Germinal center (tissue), 1 donor: Measurements from ENCODE around the gene CEP170B.
"Not testable (repeated sequence)": the region's sequence is repeated elsewhere in the genome, so short reads cannot be mapped to it uniquely, and the experiment has no call there.

ENCODE experiments used
- DNase-seq: peaks from one replicate; pipeline ENCODE4 v3.0.0; 2012; ENCODE audit warnings: mixed read lengths, low spot score

CEP170B gene

DNA sequence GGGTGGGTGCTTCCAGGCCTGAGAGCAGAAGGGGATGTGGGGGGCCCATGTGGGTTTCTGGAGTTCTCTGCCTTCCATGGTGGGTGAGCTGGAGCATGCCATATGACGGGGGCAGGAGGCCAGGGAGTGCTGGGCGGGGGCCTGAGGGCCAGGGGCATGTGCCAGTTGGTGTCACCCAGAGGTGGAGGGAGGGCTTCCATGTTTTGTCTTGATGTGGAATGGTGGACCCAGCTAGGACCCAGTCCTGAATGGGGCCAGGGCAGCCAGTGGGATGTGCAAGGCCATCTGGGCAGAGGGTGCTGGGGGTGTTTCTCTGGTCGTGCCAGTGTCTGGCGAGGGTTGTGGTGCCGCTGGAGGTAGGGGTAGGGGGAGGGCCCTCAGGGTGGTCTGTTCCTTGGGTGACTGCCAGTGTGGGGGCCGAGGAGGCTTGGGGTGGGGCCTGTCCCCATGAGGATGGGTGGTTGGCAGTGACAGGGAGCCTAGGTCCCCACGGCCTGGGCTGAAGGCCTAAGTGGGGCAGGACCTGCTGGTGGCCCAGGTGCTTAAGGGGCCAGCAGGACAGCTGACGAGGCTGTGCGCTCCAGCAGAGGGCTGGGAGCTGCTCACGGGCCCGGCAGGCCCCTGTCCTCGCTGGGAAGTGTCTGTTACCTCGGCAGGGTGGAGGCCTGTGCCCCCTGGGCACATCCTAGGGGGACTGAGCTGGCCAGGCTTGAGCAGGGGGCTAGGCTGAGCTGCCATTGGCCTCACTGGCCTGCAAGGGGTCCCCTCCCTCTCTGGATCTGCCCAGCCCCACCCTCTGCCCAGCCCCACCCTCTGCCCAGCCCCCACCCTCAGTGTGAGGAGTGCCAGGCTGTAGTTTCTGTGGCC lies 26.8 kb downstream of the CEP170B start:
- DNase-seq, result no peak

DNA sequence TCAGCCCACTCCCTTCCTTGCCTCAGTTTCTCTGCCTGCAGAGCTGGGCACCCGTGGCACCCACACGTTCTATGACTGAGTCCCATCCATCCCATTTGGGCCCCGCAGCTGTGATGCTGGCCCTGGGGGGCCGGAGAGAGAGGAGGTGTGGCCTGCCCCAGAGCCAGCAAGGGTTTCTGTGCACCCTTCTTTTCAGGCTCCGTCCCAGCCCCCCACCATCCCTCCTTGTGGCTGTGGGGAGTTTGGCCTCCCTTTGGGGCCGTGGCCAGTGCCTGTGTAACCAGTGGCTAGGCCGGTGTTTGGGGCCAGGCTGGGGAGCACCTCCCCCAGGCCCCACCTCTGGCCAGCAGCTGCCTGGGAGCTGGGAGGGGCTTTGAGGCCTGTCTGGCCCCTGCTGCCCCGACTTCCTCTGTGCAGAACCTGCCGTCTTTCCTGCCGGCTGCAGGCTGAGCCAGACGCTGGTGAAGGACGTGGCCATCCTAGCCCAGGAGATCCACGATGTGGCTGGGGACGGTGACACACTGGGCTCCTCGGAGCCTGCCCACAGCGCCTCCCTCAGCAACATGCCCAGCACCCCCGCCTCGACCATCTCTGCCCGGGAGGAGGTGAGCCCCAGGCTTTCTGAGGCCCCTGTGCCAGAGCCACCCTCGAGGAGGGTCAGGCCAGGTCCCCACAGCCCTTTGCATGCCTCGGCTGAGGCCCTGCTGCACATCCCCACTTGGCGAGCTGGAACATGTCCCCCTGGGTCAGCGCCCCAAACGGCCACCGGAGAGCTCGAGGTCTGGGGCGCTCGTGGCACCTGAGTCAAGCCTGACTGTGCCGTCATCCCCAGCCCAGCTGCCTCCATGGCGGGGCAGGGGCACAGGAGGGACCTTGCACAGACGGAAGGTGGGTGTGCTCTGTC lies 27.7 kb downstream of the CEP170B start:
- no peak for DNase-seq

DNA sequence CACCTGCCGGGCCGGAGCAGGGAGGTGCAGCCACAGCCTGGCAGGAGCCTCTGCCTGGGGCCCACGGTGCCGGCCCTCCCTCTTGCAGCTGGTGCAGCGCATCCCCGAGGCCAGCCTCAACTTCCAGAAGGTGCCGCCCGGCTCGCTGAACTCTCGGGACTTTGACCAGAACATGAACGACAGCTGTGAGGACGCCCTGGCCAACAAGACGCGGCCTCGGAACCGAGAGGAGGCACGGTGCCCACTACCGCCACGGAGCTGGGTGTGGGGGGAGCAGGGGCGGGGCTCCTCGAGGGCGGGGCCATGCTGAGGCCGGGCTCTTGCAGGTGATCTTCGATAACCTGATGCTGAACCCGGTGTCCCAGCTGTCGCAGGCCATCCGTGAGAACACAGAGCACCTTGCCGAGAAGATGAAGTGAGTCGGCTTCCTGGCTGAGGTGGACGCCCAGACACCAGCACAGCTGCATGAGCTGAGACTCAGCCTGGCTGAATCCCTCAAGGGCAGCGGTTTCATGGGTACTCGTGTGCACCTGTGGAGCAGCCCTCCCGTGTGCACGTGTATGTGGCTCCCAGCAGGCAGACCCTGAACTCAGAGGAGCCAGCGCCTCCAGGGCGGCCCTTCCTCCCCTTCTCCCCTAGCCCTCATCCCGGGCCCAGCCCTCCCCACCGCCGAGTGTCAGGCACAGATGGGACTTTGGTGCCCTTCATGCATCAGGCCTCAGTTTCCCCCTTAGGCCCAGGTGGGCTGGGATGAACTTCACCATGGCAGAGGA lies 28.6 kb downstream of the CEP170B start:
- DNase-seq, result no peak

DNA sequence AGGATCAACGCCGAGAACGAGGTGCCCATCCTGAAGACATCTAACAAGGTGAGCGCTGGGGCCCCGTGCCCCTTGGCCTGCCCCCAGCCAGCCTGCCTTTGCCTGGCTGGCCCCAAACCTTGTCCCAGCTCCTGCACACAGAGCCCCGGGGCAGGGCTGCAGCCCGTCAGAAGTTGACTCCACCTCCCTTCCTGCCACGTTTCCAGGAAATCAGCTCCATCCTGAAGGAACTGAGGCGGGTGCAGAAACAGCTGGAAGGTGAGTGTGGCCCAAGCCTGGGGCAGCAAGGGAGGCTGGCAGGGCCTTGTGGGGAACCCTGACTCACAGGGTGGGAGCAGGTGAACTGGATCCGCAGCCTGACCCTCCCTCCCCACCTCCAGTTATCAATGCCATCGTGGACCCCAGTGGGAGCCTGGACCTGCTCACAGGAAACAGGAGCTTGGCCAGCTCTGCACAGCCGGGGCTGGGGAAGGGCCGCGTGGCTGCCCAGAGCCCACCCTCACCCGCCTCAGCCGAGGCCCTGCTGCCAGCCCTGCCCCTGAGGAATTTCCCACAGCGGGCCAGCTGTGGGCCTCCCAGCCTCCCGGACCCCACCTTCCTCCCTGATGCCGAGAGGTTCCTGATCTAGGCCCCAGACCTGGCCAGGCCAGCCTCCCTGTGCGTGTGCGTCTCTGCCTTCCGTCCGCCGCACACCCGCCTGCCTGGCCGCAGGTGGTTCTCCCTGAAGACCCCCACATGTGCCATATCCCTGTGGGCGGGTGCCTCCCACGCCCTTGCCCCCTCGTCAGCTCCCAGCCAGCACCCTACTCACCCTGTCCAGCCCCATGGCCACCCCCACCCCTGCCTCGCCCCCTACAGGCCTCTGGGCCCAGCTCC lies 29.5 kb downstream of the CEP170B start:
- DNase-seq, result no peak

DNA sequence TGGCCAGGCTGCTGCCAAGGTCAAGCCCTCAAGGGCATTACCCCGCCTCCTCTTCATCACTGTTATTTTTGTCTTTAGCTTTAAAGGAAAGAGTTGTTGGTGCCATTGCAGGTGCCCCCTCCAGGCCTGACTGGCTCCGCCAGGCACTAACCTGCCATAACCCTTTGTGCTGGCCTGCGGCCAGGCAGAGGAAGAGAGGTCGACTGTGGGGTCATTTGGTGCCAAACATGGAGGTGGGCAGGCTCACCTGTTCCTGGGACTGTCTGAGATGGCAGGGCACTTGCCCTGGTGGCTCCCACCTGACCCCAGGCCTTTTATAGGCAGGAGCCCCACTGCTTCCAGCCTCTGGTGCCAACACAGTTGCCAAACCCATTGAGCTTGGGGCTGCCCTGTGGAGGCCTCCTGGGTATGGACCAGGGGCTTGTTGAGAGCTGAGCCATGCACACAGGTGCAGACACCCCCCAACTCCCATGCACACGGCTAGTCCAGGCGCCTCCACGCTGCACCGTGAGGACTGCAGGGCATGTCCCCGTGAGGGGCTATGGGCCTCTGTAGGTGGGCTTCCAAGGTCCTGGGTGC lies 30.2 kb downstream of the CEP170B start:
- DNase-seq, result no peak

DNA sequence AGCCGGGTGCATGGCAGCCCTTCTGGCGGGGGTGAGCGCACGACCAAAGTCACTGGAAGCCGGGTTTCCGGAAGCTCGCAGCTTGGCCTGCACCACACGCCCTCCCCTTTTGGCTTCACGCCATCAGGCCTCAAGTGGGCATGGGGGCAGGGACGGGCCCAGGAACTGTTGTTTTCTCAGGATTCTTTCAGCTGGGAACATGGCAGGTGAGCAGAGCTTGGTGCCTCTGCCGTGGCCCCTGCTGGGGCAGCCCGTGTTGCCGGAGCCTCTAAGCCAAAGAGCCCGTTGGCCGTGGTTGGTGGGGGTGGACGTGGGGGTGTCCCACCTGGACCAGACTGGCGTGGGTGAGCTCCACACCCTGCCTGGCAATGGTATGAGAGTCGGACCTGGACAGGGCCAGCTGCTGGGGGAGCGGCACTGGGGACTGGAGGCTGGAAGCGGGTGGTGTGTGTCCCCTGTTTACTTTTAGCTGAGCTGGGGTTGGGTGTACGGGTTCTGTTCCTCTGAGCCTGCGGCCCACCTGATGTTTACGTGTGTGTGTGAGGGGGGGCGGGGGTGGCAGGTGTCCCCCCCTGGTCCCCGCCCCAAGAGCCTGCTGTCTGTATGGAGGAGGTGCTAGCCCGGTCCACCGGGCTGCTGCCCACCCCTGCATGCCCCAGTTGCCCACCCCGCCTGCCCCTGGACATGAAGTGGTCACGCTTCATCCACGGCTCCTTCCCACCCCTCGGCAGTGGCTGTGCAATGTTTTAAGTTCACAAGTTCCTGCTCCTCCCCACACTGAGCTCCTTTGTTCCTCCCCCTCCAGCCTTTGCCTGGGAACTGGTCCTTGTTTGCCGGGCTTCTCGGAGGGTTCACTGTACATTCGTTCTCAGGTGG lies 31.0 kb downstream of the CEP170B start:
- no peak for DNase-seq

DNA sequence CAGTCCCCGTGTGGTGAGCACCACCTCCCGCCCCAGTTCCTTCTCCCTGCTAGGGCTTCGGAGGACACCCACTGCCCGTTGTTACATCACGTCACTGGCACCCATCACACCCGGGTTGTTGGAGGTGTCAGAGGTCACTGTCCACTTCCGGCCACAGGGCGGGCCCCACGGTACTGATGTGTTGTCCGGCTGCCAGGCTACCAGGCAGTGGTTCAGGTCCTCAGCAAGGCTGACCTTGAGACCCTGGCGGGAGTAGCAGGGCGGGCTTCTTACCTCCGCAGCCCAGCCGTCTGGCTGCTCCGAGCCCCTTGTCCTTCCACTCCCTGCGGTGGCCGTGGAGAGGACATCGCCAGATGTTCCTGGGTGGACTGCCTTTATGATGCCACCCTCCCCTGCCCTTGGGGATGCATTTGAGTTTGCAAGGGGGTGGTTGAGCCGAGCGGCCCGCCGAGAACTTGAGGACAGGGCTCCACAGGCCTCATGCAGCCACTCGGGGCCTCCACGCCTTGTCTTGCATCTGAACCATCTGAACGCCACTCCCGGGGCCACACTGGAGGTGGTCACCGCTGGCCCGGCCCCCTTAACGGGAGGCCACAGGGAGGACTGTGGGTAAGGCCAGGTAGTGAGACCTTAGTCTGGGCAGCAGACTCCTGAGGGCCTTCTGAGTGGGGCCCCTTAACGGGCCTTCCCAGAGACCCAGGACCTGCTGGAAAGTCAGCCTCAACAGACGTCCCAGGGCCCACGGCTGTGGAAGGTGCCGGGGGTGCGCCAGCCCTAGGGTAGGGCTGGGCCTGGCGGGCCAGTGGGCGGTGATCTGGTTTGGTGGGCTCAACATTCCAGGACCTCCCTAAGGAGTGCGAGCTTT lies 32.5 kb downstream of the CEP170B start:
- no peak for DNase-seq

DNA sequence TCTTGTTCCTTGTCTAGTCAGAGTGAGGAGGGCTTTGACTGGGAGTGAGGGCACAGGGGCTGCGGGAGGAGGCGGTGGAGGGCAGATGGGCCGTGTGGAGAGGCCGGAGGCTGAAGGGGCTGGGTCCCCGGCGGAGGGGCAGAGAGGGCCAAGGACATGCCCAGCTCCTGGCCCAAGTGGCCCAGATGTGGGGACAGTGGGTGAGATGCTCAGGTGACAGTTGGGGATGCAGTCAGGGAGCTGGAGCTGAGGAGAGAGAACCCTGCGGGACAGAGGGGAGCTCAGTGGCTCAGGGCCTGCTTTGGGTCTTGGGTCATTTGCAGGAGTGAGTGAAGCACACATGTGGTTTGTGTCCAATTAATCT lies 33.1 kb downstream of the CEP170B start:
- DNase-seq, result no peak

DNA sequence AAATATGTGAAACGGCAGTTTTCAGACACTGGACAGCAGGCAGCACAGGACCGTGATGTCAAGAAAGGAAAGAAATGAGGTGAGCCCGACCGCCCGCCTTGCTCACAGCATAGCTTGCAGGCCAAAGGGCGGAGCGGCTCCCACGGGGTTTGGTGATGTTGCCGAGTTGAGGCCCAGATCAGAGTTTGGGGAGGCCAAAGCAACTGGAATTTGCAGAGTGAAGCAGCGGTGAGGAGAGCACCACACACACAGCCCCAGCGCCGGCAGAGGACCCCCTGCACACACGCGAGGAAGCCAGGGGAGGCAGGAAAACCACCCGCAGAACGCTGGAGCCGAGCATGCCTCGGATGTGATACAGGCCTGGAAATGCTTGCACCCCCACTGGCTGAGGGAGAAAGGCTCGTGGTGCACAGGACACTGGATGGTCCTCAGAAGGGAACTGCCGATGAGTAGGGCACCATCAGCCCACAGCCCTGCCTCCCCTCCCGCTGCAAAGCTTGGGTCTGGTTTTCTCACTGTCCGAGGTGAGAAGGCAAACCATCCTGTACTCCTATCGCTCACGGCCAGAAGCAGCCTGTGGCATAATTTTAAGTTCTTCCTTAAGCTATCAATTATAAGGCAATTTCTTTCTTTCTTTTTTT lies 33.9 kb downstream of the CEP170B start:
- DNase-seq, result no peak

DNA sequence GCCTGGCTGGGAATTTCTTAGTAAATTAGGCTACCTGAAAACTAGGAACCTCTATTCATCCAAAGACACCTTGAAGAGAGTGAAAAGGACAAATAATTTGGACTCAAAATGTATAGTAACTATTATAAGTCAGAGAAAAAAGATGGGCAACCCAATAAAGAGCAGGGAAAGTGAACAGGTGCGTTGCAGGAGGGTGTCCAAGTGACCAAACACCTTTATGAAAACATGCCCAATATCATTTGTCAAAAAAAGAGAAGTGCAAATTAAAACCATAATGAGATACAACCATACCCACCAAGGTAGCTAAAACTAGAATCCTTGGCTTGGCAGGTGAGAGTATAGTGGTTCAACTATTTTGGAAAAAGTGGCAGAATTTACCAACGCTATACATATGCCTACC lies 34.7 kb downstream of the CEP170B start:
- no peak for DNase-seq

DNA sequence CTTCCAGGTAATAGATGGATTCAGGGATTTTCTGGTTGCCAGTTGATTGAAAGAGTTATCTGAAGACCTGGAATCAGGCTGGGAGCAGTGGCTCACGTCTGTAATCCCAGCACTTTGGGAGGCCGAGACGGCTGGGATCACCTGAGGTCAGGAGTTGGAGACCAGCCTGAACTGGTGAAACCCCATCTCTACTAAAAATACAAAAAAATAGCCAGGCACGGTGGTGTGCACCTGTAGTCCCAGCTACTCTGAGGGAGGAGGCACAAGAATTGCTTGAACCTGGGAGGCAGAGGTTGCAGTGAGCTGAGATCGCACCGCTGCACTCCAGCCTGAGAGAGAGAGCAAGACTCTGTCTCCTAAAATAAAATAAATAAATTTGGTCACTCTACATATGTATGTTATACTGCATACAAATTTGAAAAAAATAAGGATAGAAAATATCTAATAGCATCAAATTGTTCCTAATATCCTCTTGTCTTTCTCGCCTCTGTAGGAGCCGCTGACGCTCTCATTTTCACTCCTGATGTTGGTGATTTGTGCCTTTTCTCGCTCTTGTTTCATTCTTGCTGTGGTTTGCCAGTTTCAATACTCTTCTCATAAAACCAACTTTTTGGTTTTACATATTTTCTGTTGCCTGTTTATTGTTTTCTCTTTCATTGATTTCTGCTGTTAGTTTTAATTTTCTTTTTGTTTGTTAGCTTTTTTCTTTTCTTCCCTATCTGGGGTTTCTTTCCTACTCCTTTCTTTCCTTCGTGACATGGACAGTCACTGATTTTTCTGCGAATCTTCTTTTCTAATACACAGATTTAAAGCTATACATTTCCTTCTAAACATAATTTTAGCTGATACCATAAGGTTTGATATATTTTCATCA lies 35.8 kb downstream of the CEP170B start:
- DNase-seq, result no peak

DNA sequence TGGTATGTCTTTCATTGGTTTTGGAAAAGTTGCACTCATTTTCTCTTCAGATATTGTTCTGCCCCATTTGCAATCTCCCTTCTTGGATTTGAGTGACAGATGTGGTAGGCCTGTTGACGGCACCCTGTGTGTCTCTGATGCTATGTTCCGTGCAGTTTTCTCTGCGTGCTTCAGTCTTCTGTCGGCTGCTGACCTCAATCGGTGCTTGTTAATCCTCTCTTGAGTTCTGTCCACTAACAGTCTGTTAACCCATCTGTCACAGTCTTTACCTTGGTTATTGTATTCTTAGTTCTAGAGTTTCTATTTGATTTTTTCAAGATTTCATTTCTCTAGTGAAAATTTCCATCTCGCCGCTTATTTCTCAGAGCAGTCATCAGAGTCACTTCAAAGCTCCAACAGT lies 38.9 kb downstream of the CEP170B start:
- no peak for DNase-seq

DNA sequence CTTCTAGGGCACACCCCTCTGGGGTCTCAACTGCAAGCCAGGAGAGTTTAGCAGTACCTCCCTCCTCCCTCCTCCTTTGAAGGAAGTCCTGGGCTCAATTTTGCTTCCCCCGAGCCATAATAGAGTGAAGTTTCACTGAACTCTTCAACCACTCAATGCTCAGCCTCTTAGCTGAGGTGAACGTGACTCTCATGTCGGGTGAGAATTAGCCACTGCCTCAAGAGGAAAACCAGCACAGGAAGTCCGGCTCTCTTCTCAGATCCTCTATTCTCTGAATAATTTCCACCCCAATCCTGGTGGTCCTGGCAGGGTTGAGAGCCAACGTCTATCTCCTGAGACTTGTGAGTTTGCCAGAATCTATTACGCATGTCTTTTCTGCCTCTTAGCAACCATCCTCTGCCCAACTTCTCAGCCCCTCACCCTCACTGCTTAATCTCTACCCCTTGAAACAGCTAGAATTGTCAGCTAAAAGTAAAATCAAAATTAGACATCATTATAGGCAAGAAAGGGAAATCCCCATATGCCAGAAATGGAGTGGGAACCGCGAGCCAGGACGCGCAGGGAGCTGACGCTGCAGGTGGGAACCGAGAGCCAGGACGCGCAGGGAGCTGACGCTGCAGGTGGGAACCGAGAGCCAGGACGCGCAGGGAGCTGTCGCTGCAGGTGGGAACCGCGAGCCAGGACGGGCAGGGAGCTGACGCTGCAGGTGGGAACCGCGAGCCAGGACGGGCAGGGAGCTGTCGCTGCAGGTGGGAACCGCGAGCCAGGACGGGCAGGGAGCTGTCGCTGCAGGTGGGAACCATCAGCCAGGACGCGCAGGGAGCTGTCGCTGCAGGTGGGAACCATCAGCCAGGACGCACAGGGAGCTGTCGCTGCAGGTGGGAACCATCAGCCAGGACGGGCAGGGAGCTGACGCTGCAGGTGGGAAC lies 39.8 kb downstream of the CEP170B start:
- DNase-seq, result not testable (repeated sequence)

DNA sequence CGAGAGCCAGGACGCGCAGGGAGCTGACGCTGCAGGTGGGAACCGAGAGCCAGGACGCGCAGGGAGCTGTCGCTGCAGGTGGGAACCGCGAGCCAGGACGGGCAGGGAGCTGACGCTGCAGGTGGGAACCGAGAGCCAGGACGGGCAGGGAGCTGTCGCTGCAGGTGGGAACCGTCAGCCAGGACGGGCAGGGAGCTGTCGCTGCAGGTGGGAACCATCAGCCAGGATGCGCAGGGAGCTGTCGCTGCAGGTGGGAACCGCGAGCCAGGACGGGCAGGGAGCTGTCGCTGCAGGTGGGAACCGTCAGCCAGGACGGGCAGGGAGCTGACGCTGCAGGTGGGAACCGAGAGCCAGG lies 40.5 kb downstream of the CEP170B start:
- DNase-seq, result not testable (repeated sequence)

DNA sequence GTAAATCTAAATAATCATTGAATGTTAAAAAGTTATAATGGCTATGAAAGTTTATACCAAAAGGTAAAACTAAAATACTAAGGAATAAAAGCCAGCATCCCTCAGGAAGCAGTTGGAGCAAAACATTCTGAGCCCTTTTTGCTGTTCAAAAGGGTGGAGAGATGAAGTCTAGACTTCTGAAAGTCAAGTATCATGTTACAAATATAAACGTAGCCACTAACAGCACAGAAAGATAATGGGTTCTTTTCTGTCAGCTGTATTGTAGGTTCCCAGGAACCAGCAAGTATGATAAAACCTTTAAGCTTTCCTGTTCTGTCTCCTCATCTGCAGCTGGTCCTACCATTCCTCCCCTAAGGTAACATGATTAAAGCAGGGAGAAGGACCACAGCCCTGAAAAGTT lies 43.2 kb downstream of the CEP170B start:
- DNase-seq, result no peak

DNA sequence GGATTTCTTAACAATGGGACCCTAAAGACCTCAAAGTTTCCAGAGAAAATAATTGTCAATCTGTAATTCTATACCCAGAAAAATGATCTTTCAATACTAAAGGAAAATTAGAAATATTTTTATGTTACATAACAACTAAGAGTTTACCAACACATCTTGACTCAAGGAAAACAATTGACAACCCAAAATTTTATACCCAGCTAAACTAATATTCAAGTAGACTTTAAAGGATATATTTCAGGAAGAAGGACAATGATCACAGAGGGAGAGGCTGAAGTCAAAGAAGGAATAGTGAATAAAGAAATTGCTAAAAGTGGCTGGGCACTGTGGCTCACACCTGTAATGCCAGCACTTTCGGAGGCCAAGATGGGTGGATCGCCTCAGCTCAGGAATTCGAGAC lies 47.0 kb downstream of the CEP170B start:
- DNase-seq, result no peak

DNA sequence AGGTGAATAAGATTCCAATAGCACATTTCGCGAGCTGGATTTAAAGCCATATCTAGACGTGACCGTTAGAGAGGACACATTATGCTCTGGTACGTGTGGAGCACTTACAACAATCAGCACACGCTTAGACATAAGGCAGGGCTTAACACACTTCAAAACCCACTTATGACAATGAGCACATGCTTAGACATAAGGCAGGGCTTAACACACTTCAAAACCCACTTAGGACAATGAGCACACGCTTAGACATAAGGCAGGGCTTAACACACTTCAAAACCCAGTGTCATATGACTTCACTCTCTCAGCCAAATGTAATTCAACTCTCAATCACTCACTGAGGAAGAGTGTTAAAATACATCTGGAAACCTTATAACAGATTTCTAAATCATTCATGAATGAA lies 48.4 kb downstream of the CEP170B start:
- no peak for DNase-seq
